ENCODE measurements around the gene SHISAL1.

DNA sequence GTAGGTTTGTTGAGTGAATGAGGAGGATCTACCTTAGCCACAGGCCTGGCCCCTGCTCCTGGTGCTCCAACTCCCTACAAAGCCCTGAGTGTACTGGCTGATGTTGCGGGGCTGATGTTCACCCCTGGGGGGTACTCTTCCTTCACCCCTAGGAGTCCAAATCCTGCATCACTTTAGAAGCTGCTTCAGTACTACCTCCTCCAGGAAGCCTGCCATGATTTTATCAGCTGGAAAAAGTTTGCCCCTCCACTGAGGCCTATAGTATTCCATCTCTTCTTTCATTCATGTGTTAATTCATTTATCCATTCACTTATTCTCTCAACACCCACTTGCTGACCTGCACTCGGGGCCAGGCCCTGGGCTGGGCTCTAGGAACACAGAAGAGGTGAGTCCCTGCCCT, 7.8 kb downstream of the SHISAL1 start:
- TF ChIP-seq, protein P1, sequence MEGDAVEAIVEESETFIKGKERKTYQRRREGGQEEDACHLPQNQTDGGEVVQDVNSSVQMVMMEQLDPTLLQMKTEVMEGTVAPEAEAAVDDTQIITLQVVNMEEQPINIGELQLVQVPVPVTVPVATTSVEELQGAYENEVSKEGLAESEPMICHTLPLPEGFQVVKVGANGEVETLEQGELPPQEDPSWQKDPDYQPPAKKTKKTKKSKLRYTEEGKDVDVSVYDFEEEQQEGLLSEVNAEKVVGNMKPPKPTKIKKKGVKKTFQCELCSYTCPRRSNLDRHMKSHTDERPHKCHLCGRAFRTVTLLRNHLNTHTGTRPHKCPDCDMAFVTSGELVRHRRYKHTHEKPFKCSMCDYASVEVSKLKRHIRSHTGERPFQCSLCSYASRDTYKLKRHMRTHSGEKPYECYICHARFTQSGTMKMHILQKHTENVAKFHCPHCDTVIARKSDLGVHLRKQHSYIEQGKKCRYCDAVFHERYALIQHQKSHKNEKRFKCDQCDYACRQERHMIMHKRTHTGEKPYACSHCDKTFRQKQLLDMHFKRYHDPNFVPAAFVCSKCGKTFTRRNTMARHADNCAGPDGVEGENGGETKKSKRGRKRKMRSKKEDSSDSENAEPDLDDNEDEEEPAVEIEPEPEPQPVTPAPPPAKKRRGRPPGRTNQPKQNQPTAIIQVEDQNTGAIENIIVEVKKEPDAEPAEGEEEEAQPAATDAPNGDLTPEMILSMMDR (IDR thresholded peaks at IDR 0.05) = no peak
- TF ChIP-seq ZFX (IDR thresholded peaks at IDR 0.05; ENCODE audit: borderline replicate concordance) = no peak

Data from 22Rv1 (cell line).